Measurements from ENCODE around the gene SPEF2.
"Not testable (repeated sequence)": the region's sequence is repeated elsewhere in the genome, so short reads cannot be mapped to it uniquely, and the experiment has no call there.

SPEF2 gene

DNA sequence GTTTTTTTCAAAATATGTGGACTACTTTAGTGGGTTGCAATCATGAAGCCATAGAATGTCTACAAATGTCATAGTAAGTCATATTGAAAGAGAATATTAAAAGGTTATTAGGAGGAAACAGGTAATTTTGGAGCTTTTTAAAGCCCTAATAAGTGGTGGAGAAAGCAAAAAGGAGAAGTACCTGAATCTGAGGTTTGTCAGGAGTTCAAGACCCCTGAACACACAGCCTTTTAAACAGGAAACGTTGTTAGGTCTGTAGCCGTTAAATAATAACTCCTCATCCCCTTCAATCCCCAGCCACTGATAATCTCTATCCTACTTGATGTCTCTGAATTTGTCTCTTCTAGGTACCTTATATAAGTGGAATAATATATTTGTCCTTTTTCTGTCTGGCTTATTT is 51.1 kb downstream of the SPEF2 start:
- no peak for DNase-seq (ENCODE audit: low read depth)
- no peak for TF ChIP-seq POLR2A (IDR thresholded peaks at IDR 0.05; ENCODE audit: extremely low read depth, insufficient read length)
- TF ChIP-seq, protein P1, sequence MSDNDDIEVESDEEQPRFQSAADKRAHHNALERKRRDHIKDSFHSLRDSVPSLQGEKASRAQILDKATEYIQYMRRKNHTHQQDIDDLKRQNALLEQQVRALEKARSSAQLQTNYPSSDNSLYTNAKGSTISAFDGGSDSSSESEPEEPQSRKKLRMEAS (IDR thresholded peaks at IDR 0.05; ENCODE audit: low read depth, low read length) = no peak
- no peak for TF ChIP-seq MYC (IDR thresholded peaks at IDR 0.05; ENCODE audit: low read depth, low read length)
- TF ChIP-seq, protein P2, sequence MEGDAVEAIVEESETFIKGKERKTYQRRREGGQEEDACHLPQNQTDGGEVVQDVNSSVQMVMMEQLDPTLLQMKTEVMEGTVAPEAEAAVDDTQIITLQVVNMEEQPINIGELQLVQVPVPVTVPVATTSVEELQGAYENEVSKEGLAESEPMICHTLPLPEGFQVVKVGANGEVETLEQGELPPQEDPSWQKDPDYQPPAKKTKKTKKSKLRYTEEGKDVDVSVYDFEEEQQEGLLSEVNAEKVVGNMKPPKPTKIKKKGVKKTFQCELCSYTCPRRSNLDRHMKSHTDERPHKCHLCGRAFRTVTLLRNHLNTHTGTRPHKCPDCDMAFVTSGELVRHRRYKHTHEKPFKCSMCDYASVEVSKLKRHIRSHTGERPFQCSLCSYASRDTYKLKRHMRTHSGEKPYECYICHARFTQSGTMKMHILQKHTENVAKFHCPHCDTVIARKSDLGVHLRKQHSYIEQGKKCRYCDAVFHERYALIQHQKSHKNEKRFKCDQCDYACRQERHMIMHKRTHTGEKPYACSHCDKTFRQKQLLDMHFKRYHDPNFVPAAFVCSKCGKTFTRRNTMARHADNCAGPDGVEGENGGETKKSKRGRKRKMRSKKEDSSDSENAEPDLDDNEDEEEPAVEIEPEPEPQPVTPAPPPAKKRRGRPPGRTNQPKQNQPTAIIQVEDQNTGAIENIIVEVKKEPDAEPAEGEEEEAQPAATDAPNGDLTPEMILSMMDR (IDR thresholded peaks at IDR 0.05; ENCODE audit: low read depth, low read length) = no peak
- no peak overlapping the region for H3K4me3 ChIP-seq (ENCODE audit: low read depth, low read length)

DNA sequence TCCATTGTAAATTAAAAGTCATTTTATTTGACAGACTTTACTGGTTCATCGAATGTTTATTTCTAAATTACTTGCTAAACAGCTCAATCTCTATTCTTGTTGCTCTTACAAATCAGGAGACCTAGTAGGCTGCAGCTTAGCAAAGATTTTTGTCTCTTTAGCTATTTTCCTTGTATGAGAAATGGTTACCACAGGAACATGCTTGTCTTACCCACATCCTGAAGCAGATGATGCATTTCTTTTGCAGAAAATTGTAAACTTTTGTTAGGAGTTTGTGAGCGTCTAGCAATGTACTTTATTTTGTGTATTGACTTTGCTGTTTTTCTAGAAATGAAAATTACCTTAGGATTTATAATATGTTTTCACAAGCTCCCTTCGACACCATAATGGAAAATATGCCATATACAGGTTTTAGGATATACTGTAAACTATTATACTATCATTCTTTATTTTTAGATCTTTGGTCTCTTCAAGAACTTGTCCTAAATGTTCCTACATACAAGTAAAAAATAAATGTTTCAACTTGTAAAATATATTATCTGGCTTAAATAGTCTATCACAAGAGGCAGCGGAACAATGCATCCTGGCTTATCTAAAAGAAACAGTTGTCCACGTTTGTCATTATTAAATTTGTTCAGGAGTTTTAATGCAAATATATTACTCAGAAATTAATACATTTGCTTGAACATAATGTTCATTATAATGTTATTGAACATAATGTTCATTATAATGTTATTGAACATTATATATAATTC is 54.1 kb downstream of the SPEF2 start:
- H3K4me3 ChIP-seq (ENCODE audit: low read depth, low read length) = no peak overlapping the region
- TF ChIP-seq, protein P2 (IDR thresholded peaks at IDR 0.05; ENCODE audit: low read depth, low read length) = no peak
- TF ChIP-seq POLR2A (IDR thresholded peaks at IDR 0.05; ENCODE audit: extremely low read depth, insufficient read length) = no peak
- TF ChIP-seq MYC (IDR thresholded peaks at IDR 0.05; ENCODE audit: low read depth, low read length) = no peak
- no peak for DNase-seq (ENCODE audit: low read depth)

DNA sequence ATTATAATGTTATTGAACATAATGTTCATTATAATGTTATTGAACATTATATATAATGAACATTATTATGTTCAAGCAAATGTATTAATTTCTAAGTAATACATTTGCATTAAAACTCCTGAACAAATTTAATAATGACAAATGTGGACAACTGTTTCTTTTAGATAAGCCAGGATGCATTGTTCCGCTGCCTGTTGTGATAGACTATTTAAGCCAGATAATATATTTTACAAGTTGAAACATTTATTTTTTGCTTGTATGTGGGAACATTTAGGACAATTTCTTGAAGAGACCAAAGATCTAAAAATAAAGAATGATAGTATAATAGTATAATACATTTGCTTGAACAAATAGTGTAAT is 54.6 kb downstream of the SPEF2 start:
- H3K4me3 ChIP-seq (ENCODE audit: low read depth, low read length); DNase-seq (ENCODE audit: low read depth): not testable (repeated sequence)

DNA sequence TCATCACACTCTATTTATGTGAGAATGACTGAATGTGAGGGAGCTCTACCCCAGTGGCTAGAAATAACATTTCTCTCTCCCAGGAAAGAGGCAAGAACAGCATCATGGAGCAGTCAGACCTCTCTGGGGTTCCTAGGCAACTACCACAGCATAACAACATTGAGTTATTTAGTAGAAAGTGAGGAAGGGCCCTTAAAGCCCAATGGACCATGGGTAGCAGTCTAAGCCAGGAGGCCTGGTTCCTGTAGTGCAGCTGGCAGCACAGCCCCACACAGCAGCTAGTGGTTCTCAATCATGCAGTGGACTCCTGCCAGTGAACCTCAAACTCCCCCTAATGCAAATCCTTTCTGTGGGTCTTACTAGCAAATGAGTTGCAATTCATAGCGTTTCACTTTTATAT is 55.3 kb downstream of the SPEF2 start:
- TF ChIP-seq POLR2A (IDR thresholded peaks at IDR 0.05; ENCODE audit: extremely low read depth, insufficient read length) (no peak), MYC (IDR thresholded peaks at IDR 0.05; ENCODE audit: low read depth, low read length) (no peak)
- TF ChIP-seq, protein P2 (IDR thresholded peaks at IDR 0.05; ENCODE audit: low read depth, low read length) = no peak
- TF ChIP-seq, protein P1 (IDR thresholded peaks at IDR 0.05; ENCODE audit: low read depth, low read length) = no peak
- no peak for DNase-seq (ENCODE audit: low read depth)
- no peak overlapping the region for H3K4me3 ChIP-seq (ENCODE audit: low read depth, low read length)

DNA sequence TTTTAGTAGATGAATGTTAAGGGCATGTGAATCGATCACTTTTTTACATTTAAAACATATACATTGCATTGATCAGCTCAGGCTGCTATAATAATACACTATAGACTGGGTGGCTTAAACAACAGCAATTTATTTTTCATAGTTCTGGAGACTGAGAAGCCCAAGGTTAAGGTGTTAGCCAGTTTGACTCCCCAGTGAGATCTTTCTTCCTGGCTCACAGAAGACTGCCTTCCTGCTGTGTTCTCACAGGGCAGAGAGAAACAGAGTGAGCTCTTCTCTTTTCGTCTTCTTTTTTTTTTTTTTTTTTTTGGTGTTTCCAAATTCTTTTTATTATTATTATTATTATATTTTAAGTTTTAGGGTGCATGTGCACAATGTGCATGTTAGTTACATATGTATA is 56.4 kb downstream of the SPEF2 start:
- DNase-seq (ENCODE audit: low read depth) = no peak
- no peak for TF ChIP-seq MYC (IDR thresholded peaks at IDR 0.05; ENCODE audit: low read depth, low read length)
- TF ChIP-seq, protein P2 (IDR thresholded peaks at IDR 0.05; ENCODE audit: low read depth, low read length) = no peak
- TF ChIP-seq, protein P1 (IDR thresholded peaks at IDR 0.05; ENCODE audit: low read depth, low read length) = no peak
- TF ChIP-seq POLR2A (IDR thresholded peaks at IDR 0.05; ENCODE audit: extremely low read depth, insufficient read length) = no peak
- no peak overlapping the region for H3K4me3 ChIP-seq (ENCODE audit: low read depth, low read length)

DNA sequence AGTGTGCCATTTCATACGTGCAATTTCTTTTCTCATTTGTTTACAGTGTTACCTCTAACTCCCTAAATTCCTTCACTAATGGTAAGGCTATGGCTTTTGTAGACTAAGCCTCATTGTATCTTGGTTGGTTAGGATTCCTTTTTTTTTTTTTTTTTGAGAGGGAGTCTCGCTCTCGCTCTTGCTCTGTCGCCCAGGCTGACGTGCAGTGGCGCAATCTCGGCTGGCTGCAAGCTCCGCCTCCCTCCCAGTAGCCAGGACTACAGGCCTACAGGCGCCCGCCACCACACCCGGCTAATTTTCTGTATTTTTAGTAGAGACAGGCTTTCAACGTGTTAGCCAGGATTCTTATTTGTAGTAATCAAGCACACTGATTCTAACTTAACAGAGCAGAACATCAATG is 57.7 kb downstream of the SPEF2 start:
- H3K4me3 ChIP-seq (ENCODE audit: low read depth, low read length) = no peak overlapping the region
- TF ChIP-seq, protein P2 (IDR thresholded peaks at IDR 0.05; ENCODE audit: low read depth, low read length) = no peak
- TF ChIP-seq, protein P1 (IDR thresholded peaks at IDR 0.05; ENCODE audit: low read depth, low read length) = no peak
- no peak for TF ChIP-seq POLR2A (IDR thresholded peaks at IDR 0.05; ENCODE audit: extremely low read depth, insufficient read length)
- TF ChIP-seq MYC (IDR thresholded peaks at IDR 0.05; ENCODE audit: low read depth, low read length) = no peak
- no peak for DNase-seq (ENCODE audit: low read depth)

All from NB4 (cell line).